HepG2 (cell line): ENCODE data around the gene UTP3. TPM values are rescaled to one million over a fixed set of nuclear protein-coding genes. Genes with fewer than 3 reads are reported as not detected.
A peak's percentile ranks its signal among the peaks of the same experiment; 100 is the strongest.

Experiments used
- CCAR2 ChIP-seq: fragments of 200-400 bp; formaldehyde crosslinking; optimal IDR thresholded peaks from 2 replicates; pipeline ENCODE3; 2018; ENCODE audit warnings: low read depth, mild to moderate bottlenecking, low read length, moderate library complexity
- DDIT3 ChIP-seq: sonication (generic); formaldehyde crosslinking; IDR thresholded peaks from 2 replicates; pipeline ENCODE4 v1.4.0; 2020; ENCODE audit warnings: mild to moderate bottlenecking, missing genetic modification reagents
- GPBP1L1 ChIP-seq: sonication (generic); formaldehyde crosslinking; IDR thresholded peaks from 2 replicates; pipeline ENCODE4 v1.5.0; 2020; ENCODE audit warnings: mild to moderate bottlenecking, missing genetic modification reagents
- GTF2F1 ChIP-seq: fragments of 150-350 bp; IDR thresholded peaks from 2 replicates; pipeline ENCODE4 v1.6.1; 2014; ENCODE audit warnings: low read length
- HMGA1 ChIP-seq: sonication (generic); formaldehyde crosslinking; conservative IDR thresholded peaks from 2 replicates; pipeline ENCODE4 v1.4.0; 2020; ENCODE audit warnings: missing genetic modification reagents
- HOXA9 ChIP-seq: sonication (generic); formaldehyde crosslinking; IDR thresholded peaks from 2 replicates; pipeline ENCODE4 v1.8.1; 2022; ENCODE audit warnings: missing genetic modification reagents, mild to moderate bottlenecking, moderate library complexity, borderline replicate concordance
- IRF2 ChIP-seq: IDR thresholded peaks from 2 replicates; pipeline ENCODE4 v1.6.1; 2018; ENCODE audit warnings: missing genetic modification reagents, missing compliant biosample characterization
- NFIB ChIP-seq: sonication (generic); formaldehyde crosslinking; IDR thresholded peaks from 2 replicates; pipeline ENCODE4 v1.9.0; 2021; ENCODE audit warnings: missing genetic modification reagents, mild to moderate bottlenecking, borderline replicate concordance
- NRL ChIP-seq: sonication (generic); formaldehyde crosslinking; IDR thresholded peaks from 2 replicates; pipeline ENCODE4 v1.5.0; 2020; ENCODE audit warnings: missing genetic modification reagents, mild to moderate bottlenecking, moderate library complexity, borderline replicate concordance
- RAD21 ChIP-seq: fragments of 450-650 bp; formaldehyde crosslinking; IDR thresholded peaks from 2 replicates; pipeline ENCODE4 v1.5.0; 2020; ENCODE audit warnings: mild to moderate bottlenecking
- REPIN1 ChIP-seq: sonication (generic); formaldehyde crosslinking; IDR thresholded peaks from 2 replicates; pipeline ENCODE4 v1.8.0; 2022; ENCODE audit warnings: missing genetic modification reagents, low read depth, mild to moderate bottlenecking, borderline replicate concordance
- SIN3A ChIP-seq: IDR thresholded peaks from 2 replicates; pipeline ENCODE4 v1.6.1; 2011; ENCODE audit warnings: low read depth, mild to moderate bottlenecking, control low read depth, low read length, borderline replicate concordance
- U2AF1 ChIP-seq: fragments of 200-400 bp; formaldehyde crosslinking; optimal IDR thresholded peaks from 2 replicates; pipeline ENCODE3; 2017; ENCODE audit warnings: mild to moderate bottlenecking, low read depth, low read length
- YEATS2 ChIP-seq: sonication (generic); formaldehyde crosslinking; IDR thresholded peaks from 2 replicates; pipeline ENCODE4 v1.4.0; 2020; ENCODE audit warnings: missing genetic modification reagents, borderline replicate concordance
- ZMYM2 ChIP-seq: sonication (generic); formaldehyde crosslinking; IDR thresholded peaks from 2 replicates; pipeline ENCODE4 v1.8.0; 2022; ENCODE audit warnings: mild to moderate bottlenecking, missing genetic modification reagents
- ZNF513 ChIP-seq: sonication (generic); formaldehyde crosslinking; conservative IDR thresholded peaks from 2 replicates; pipeline ENCODE4 v1.5.0; 2020; ENCODE audit warnings: missing genetic modification reagents
- ZNF704 ChIP-seq: sonication (generic); formaldehyde crosslinking; IDR thresholded peaks from 2 replicates; pipeline ENCODE4 v1.8.1; 2023; ENCODE audit warnings: mild to moderate bottlenecking, inconsistent platforms, moderate library complexity, missing genetic modification reagents, borderline replicate concordance
- ZNF772 ChIP-seq: sonication (generic); formaldehyde crosslinking; IDR thresholded peaks from 2 replicates; pipeline ENCODE4 v1.5.0; 2020; ENCODE audit warnings: mild to moderate bottlenecking, missing genetic modification reagents
- polyA plus RNA-seq, 8 experiments: library from polyadenylated mRNA; depleted of rRNA in 3 of 8; stranded (reverse) in 7 of 8; unstranded in 1 of 8; fragments of >200 nt; fragmentation: Illumina TruSeq in 4 of 8; extraction: Trizol in 4 of 8; gene quantifications; 2 replicates each; pipeline versions ENCODE4 v1.2.1 to v1.2.3, GENCODE V29; 2011 to 2016; ENCODE audit warnings: low read depth in 4 of 8, missing spikeins in 1 of 8, mixed read lengths in 1 of 8; ENCODE audit not compliant: insufficient read depth in 1 of 8
- total RNA-seq, 5 experiments: library from RNA; depleted of rRNA; stranded (reverse); fragments of >200 nt; fragmentation: Illumina TruSeq; extraction: Trizol; gene quantifications; 2 replicates each; pipeline ENCODE4 v1.2.3, GENCODE V29; 2016; ENCODE audit warnings: low read depth in 1 of 5
- TF ChIP-seq, protein P1 (sequence below): sonication (generic); formaldehyde crosslinking; IDR thresholded peaks from 2 replicates; pipeline ENCODE4 v1.4.0; 2020; ENCODE audit warnings: mild to moderate bottlenecking, missing genetic modification reagents
- TF ChIP-seq, protein P2 (sequence below): sonication (generic); formaldehyde crosslinking; conservative IDR thresholded peaks from 2 replicates; pipeline ENCODE4 v1.4.0; 2020; ENCODE audit warnings: missing genetic modification reagents

UTP3 gene
- total and polyA plus RNA-seq, 2 of the 13 experiments (the other 11 are each of a cell fraction or from before 2014, with no cell fraction given), result 6.9 to 19.5 TPM

GRCh38 chr4:70687821-70688794 lies at the start of gene UTP3 (continued):
- TF ChIP-seq, protein P1, sequence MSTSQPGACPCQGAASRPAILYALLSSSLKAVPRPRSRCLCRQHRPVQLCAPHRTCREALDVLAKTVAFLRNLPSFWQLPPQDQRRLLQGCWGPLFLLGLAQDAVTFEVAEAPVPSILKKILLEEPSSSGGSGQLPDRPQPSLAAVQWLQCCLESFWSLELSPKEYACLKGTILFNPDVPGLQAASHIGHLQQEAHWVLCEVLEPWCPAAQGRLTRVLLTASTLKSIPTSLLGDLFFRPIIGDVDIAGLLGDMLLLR (CRISPR knock-in tag), result peak; percentile 57; the same call in 1 of the 2 replicates
- TF ChIP-seq HOXA9 (CRISPR knock-in tag) (peak; percentile 5; the same call in 1 of the 2 replicates), ZNF513 (CRISPR knock-in tag) (no peak), IRF2 (CRISPR knock-in tag) (peak; percentile 98), U2AF1 (peak; percentile 71), DDIT3 (CRISPR knock-in tag) (no peak), HMGA1 (no peak), CCAR2 (peak; percentile 72), ZMYM2 (CRISPR knock-in tag) (0 out of 2 replicates have a peak, but pooled peaks have one; percentile 75), ZNF704 (CRISPR knock-in tag) (peak; percentile 70), ZNF772 (peak; percentile 91), GTF2F1 (0 out of 2 replicates have a peak, but pooled peaks have one; percentile 38), RAD21 (CRISPR knock-in tag) (peak; percentile 60), GPBP1L1 (CRISPR knock-in tag) (no peak), NFIB (no peak), SIN3A (0 out of 2 replicates have a peak, but pooled peaks have one; percentile 16), NRL (CRISPR knock-in tag) (no peak), REPIN1 (CRISPR knock-in tag) (peak; percentile 87), YEATS2 (CRISPR knock-in tag) (peak; percentile 98)
- TF ChIP-seq, protein P2, sequence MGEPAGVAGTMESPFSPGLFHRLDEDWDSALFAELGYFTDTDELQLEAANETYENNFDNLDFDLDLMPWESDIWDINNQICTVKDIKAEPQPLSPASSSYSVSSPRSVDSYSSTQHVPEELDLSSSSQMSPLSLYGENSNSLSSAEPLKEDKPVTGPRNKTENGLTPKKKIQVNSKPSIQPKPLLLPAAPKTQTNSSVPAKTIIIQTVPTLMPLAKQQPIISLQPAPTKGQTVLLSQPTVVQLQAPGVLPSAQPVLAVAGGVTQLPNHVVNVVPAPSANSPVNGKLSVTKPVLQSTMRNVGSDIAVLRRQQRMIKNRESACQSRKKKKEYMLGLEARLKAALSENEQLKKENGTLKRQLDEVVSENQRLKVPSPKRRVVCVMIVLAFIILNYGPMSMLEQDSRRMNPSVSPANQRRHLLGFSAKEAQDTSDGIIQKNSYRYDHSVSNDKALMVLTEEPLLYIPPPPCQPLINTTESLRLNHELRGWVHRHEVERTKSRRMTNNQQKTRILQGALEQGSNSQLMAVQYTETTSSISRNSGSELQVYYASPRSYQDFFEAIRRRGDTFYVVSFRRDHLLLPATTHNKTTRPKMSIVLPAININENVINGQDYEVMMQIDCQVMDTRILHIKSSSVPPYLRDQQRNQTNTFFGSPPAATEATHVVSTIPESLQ (CRISPR knock-in tag), result no peak; the same call in 1 of the 2 replicates
